ENCODE results near the gene ASGR1.
"Not testable (repeated sequence)": the region's sequence is repeated elsewhere in the genome, so short reads cannot be mapped to it uniquely, and the experiment has no call there.

ASGR1 gene

GRCh38 chr17:7147772-7148171, 31.4 kb downstream of the ASGR1 start:
- DNase-seq: no peak

DNA sequence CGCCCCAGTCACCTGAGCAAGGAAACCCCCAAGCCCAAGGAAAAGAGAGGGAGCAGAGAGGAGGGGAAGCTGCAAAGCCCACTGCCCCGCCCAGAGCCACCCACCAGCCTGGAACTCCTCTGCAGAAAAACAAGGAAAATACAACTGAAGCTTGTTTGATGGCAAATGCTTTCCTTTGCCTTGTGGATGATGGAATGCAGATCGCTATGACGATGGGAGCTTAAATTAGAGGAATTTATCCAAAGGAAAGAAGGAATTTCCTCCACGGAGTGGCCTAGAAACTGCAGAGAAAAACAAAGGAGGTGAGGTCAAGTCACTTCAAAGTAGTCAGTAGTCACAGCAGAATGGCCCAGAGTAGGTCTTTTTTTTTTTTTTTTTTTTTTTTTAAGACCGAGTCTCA, 33.1 kb downstream of the ASGR1 start:
- DNase-seq: no peak

DNA sequence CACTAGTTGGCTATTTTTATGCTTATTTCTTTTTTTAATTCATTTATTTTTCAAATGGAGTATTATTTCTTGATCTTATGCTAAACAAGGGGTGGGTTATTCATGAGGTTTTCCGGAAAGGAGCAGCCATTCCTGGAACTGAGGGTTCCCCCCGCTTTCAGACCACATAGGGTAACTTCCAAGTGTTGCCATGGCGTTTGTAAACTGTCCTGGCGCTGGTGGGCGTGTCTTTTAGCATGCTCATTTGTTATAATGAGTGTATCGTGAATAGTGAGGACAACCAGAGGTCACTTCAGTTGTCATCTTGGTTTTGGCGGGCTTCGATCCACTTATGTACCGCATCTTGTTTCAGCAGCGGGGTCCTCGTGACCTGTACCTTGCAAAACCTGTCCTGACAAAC, 35.0 kb downstream of the ASGR1 start:
- no peak for DNase-seq

DNA sequence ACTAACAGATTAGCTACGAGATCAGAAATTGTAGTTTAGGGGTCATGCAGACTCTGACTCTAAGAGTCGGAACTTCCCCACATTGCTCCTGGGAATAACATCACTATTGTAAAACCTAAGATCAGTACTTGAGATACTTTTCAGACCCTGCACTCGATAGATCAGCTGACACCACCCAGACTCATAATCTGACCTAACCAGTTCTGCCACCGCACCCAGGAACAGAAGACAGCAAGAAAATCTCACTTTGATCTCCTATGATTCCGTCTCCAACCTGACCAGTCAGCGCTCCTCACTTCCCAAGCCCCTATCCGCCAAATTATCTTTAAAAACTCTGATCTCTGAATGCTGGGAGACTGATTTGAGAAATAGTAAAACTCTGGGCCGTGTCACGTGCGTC, 37.3 kb downstream of the ASGR1 start:
- DNase-seq: peak; percentile 62

- no peak for DNase-seq
These were observed 39.8 kb downstream of the ASGR1 start for GRCh38 chr17:7139400-7139799.

DNA sequence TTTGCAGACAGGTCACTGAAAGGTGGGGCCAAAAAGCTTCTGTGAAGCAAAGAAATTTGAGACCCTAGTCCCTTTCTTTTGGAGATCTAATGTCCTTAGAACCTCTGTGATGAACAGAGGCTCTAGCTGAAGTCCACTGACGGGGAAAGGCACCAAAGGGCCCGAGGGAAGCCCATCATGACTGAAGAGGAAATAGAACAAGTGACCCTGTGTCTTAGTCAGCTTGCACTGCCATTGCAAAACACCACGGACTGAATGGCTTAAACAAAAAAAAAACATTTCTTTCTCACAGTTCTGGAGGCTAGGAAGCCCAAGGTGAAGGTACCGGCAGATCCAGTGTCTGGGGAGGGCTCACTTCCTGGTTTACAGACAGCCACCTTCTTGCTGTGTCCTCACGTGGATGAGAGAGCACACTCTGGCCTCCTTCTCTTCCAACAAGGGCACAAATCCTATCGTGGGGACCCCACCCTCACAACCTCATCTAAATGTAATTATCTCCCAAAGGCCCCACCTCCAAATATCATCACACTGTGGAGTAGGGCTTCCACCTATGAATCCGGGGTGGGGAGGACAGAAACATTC, 40.3 kb downstream of the ASGR1 start:
- DNase-seq: no peak

GRCh38 chr17:7137171-7137943, 41.8 kb downstream of the ASGR1 start:
- DNase-seq: no peak

DNA sequence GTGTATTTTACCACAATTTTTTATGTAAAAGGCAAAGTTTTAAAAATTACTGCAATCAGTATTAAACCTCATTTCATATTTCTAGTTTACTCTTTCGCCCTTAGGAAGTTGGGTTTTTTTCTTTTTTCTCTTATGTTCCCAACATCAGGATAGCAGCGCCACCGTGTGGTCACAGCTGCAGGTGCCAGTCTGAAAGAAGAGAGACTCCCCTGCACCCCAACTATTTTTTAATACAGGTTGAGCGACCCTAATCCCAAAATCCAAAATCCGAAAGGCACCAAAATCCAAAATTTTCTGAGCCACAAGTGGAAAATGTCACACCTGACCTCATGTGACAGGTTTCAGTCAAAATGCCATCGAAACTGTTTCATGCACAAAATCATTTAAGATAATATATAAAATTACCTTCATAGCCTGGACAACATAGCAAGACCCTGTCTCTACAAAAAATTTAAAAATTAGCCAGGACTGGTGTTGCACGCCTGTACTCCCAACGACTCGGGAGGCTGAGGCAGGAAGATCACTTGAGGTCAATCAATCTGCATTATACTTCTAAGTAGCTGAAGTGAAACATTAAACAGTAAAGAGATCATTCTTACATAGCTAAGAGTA, 42.8 kb downstream of the ASGR1 start:
- peak; percentile 42 for DNase-seq

GRCh38 chr17:7133916-7134315, 45.3 kb downstream of the ASGR1 start:
- no peak for DNase-seq

GRCh38 chr17:7133424-7133823, 45.7 kb downstream of the ASGR1 start:
- DNase-seq: no peak

DNA sequence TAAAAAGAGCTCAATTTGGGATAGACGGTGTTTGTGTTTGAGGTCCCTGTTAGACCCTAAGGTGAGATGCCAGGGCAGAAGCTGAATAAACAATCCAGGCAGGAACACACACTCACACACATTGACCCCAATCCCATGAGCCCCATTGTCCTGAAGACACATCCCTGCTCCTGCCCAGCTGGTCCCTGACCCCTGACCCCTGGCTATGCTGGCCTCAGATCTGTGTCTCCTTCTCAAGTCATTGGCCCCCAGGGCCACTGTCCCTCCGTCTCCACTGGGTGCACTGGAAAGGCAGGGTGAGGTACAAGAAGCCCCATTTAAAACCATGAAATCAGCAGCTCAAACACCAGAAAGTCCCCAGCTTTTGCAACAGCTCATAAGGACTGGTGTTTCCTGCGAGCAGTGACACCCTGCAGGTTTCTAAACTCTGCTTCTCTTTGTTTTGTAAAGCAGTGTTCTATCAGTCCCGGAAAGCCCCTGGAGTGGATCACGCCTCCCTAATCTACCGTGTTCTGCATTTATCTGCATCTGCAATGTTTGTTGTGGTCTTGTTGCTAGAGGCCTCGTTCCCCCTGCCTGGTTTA, 46.6 kb downstream of the ASGR1 start:
- no peak for DNase-seq

DNA sequence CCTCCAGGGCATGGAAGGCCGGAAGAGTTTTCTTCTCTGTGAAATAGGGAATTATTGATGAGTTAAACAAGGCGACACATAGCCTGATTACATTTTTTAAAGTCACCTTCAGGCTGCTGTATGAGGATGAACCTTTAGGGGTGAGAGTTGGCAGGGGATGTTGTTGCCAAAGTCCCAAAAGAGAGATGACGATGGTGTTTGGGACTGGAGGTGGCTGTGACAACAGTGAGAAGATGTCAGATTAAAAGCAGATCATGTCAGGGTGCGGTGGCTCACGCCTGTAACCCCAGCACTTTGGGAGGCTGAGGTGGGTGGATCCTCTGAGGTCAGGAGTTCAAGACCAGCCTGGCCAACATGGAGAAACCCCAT, 47.8 kb downstream of the ASGR1 start:
- DNase-seq: no peak

- no peak for DNase-seq
These were observed 48.3 kb downstream of the ASGR1 start for GRCh38 chr17:7130621-7131422.

GRCh38 chr17:7129311-7129710, 49.9 kb downstream of the ASGR1 start:
- no peak for DNase-seq

GRCh38 chr17:7128160-7128559, 51.0 kb downstream of the ASGR1 start:
- DNase-seq: no peak

- not testable (repeated sequence) for DNase-seq
These were observed 51.7 kb downstream of the ASGR1 start for GRCh38 chr17:7127501-7127900.

- not testable (repeated sequence) for DNase-seq
These were observed 52.8 kb downstream of the ASGR1 start for GRCh38 chr17:7126386-7126785.

DNA sequence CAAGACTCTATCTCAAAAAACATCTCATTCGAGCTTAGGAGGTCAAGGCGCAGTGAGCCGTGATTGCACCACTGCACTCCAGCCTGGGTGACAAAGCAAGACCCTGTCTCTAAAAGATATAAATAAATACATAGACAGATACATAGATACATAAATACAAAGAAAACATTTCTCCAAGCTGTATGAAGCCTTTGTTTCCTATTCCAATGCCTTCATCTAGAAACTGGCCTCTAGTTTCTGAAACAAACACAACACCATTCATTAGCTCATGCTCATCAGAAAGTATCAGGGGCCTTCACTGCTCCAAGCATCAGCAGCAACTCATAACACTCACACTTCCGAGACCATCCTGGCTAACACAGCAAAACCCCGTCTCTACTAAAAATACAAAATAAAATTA, 54.2 kb downstream of the ASGR1 start:
- no peak for DNase-seq

GRCh38 chr17:7123844-7124243, 55.3 kb downstream of the ASGR1 start:
- no peak for DNase-seq
